Parathyroid adenoma (tissue), 2 donors: ENCODE data around the gene APBA2.

ENCODE experiments used
- H2AFZ ChIP-seq: fragments of 300-600 bp; sonication (generic); one replicate; pipeline ENCODE4 v1.7.0; 2017; ENCODE audit warnings: antibody characterized with exemption, mild to moderate bottlenecking
- H3K27ac ChIP-seq: fragments of 300-600 bp; sonication (generic); one replicate; pipeline ENCODE4 v1.7.0; 2017
- H3K27me3 ChIP-seq: fragments of 300-600 bp; sonication (generic); one replicate; pipeline ENCODE4 v1.7.0; 2017; ENCODE audit warnings: low read length; ENCODE audit not compliant: control insufficient read depth, insufficient read depth
- H3K36me3 ChIP-seq: fragments of 300-600 bp; sonication (generic); one replicate; pipeline ENCODE4 v1.7.0; 2017; ENCODE audit warnings: low read length; ENCODE audit not compliant: control insufficient read depth, insufficient read depth
- H3K4me1 ChIP-seq: fragments of 300-600 bp; sonication (generic); one replicate; pipeline ENCODE4 v1.7.0; 2017; ENCODE audit warnings: control low read depth
- H3K4me2 ChIP-seq: fragments of 300-600 bp; sonication (generic); one replicate; pipeline ENCODE4 v1.7.0; 2017; ENCODE audit warnings: low read length
- H3K4me3 ChIP-seq: fragments of 300-600 bp; sonication (generic); one replicate; pipeline ENCODE4 v1.7.0; 2017; ENCODE audit warnings: low read depth, low read length
- H3K79me2 ChIP-seq: fragments of 300-600 bp; sonication (generic); one replicate; pipeline ENCODE4 v1.7.0; 2017; ENCODE audit warnings: control low read depth
- H3K9ac ChIP-seq: fragments of 300-600 bp; sonication (generic); one replicate; pipeline ENCODE4 v1.7.0; 2017; ENCODE audit warnings: mild to moderate bottlenecking
- H3K9me3 ChIP-seq: fragments of 300-600 bp; sonication (generic); one replicate; pipeline ENCODE4 v1.7.0; 2017; ENCODE audit warnings: low read length; ENCODE audit not compliant: control insufficient read depth
- TF ChIP-seq, protein P1 (sequence below): fragments of 300-600 bp; sonication (generic); IDR thresholded peaks from one replicate; pipeline ENCODE4 v1.7.0; 2017; ENCODE audit warnings: antibody characterized with exemption, mild to moderate bottlenecking
- donor health status: primary hyperparathyroidism.

Gene APBA2

GRCh38 chr15:29074045-29074444 is 188.3 kb downstream of the APBA2 start:
- no peak overlapping the region for H3K4me3 ChIP-seq
- no peaks in the 10 kb centered on the region for H3K9me3 ChIP-seq
- no peak overlapping the region for H2AFZ ChIP-seq
- no peak overlapping the region for H3K9ac ChIP-seq
- H3K27me3 ChIP-seq = no peaks in the 10 kb centered on the region
- H3K27ac ChIP-seq = no peak overlapping the region
- H3K79me2 ChIP-seq = no peaks in the 10 kb centered on the region
- no peaks in the 10 kb centered on the region for H3K4me1 ChIP-seq
- H3K4me2 ChIP-seq = no peak overlapping the region
- H3K36me3 ChIP-seq = no peaks in the 10 kb centered on the region
- TF ChIP-seq, protein P1, sequence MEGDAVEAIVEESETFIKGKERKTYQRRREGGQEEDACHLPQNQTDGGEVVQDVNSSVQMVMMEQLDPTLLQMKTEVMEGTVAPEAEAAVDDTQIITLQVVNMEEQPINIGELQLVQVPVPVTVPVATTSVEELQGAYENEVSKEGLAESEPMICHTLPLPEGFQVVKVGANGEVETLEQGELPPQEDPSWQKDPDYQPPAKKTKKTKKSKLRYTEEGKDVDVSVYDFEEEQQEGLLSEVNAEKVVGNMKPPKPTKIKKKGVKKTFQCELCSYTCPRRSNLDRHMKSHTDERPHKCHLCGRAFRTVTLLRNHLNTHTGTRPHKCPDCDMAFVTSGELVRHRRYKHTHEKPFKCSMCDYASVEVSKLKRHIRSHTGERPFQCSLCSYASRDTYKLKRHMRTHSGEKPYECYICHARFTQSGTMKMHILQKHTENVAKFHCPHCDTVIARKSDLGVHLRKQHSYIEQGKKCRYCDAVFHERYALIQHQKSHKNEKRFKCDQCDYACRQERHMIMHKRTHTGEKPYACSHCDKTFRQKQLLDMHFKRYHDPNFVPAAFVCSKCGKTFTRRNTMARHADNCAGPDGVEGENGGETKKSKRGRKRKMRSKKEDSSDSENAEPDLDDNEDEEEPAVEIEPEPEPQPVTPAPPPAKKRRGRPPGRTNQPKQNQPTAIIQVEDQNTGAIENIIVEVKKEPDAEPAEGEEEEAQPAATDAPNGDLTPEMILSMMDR = no peak

DNA sequence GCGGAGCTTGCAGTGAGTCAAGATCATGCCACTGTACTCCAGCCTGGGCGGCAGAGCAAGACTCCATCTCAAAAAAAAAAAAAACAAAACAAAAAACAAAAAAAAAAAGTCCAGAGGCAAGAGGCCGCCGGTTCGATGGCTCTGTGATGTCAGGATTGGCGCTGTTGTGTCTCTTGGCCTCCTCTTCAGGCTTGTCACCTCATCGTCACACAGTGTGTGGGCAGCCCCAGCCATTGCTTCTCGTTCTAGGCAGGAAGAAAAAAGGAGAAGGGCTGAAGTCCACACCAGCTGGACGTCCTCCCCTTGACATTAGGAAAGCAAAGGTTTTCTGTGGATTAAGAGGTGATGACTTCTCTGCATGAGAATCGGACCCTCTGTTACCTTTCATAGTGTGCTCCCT is 192.8 kb downstream of the APBA2 start:
- H2AFZ ChIP-seq = no peak overlapping the region
- no peaks in the 10 kb centered on the region for H3K27me3 ChIP-seq
- no peaks in the 10 kb centered on the region for H3K79me2 ChIP-seq
- H3K9me3 ChIP-seq = no peaks in the 10 kb centered on the region
- no peak overlapping the region for H3K9ac ChIP-seq
- H3K27ac ChIP-seq = no peak overlapping the region
- no peak overlapping the region for H3K4me2 ChIP-seq
- no peak overlapping the region for H3K4me3 ChIP-seq
- no peaks in the 10 kb centered on the region for H3K36me3 ChIP-seq
- TF ChIP-seq, protein P1 = no peak
- no peaks in the 10 kb centered on the region for H3K4me1 ChIP-seq

- Histone ChIP-seq H3K27me3 (no peaks in the 10 kb centered on the region), H3K4me3 (no peak overlapping the region), H2AFZ (no peak overlapping the region), H3K79me2 (no peaks in the 10 kb centered on the region), H3K4me1 (no peaks in the 10 kb centered on the region), H3K27ac (no peak overlapping the region), H3K36me3 (no peaks in the 10 kb centered on the region), H3K9ac (no peak overlapping the region), H3K4me2 (no peak overlapping the region), H3K9me3 (no peaks in the 10 kb centered on the region)
- TF ChIP-seq, protein P1 = no peak
Measured at GRCh38 chr15:29079479-29079878, 193.7 kb downstream of the APBA2 start.

DNA sequence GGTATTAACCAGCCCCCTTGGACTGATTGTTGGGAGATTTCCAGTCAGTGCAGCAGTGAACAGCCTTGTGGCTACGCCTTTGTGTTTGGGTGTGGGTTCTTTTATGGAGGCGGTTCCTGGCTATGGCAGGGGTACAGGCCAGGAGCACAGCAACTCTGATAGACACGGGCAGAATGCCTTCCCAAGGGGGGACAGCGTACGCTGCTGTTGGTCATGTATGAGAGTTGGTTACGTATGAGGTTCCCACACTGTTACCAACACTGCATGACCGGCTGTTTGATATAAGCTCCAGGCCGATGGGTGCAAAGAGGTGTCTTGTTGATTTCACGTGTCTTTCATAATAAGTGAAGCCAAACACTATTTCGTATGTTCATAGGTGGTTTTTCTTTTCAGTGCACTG is 196.0 kb downstream of the APBA2 start:
- TF ChIP-seq, protein P1 = no peak
- H3K9ac ChIP-seq = no peak overlapping the region
- H3K4me2 ChIP-seq = no peak overlapping the region
- H3K27ac ChIP-seq = no peak overlapping the region
- no peak overlapping the region for H2AFZ ChIP-seq
- no peaks in the 10 kb centered on the region for H3K79me2 ChIP-seq
- H3K36me3 ChIP-seq = no peaks in the 10 kb centered on the region
- no peak overlapping the region for H3K4me3 ChIP-seq
- no peaks in the 10 kb centered on the region for H3K27me3 ChIP-seq
- H3K4me1 ChIP-seq = no peaks in the 10 kb centered on the region
- no peaks in the 10 kb centered on the region for H3K9me3 ChIP-seq

DNA sequence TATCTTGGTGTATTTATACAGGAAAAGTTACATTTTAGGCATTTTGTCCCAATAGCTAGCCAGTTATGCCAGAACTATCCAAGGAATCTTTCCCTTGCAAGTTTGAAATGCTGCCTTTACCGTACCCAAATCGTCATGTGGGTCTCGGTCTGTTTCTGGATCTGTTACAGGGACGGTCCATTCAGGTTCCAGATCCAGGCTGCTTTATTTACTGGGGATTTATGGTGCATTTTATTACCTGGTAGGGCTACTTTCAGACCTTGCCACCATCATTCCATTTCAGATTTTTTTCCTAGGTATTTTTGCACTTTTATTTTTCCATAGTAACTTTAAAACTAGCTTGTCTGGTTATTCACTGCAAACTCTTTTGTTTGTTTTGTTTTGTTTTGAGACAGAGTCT is 197.4 kb downstream of the APBA2 start:
- Histone ChIP-seq H3K36me3 (no peaks in the 10 kb centered on the region), H3K4me2 (no peak overlapping the region), H3K27me3 (no peaks in the 10 kb centered on the region), H3K79me2 (no peaks in the 10 kb centered on the region), H3K4me3 (no peak overlapping the region), H2AFZ (no peak overlapping the region), H3K4me1 (no peaks in the 10 kb centered on the region), H3K9ac (no peak overlapping the region), H3K9me3 (no peaks in the 10 kb centered on the region), H3K27ac (no peak overlapping the region)
- TF ChIP-seq, protein P1 = no peak
